ENCODE data around the gene OR8A1.

- TF ChIP-seq CTCF (conservative IDR thresholded peaks at IDR 0.05) = no peak
- TF ChIP-seq EZH2 (IDR thresholded peaks at IDR 0.05; ENCODE audit: low read depth) = no peak
Measured at GRCh38 chr11:124582565-124582964, 12.8 kb downstream of the OR8A1 start.

Measured in PC-9 (cell line).